Pancreas (tissue), 10 donors: ENCODE results near the gene CALCOCO1. TPM values are rescaled to one million over a fixed set of nuclear protein-coding genes. Genes with fewer than 3 reads are reported as not detected.
A peak's percentile ranks its signal among the peaks of the same experiment; 100 is the strongest.

ENCODE experiments used
- ATAC-seq, 4 donors: fragments of 200-7000 bp; cut with Tn5 transposase; one replicate each; pipeline versions ENCODE4 v1.8.0 to v1.9.1; 2020; ENCODE audit warnings: mild to moderate bottlenecking in 4 of 4, moderate library complexity in 4 of 4
- DNase-seq, 6 donors: peaks; one replicate each; pipeline ENCODE4 v3.0.0-alpha.2; 2020
- FAIRE-seq: peaks from 2 replicates; lab custom pipeline; 2012; peaks lifted over from hg19 to GRCh38; lab: Jason Lieb, UNC
- H3K27ac ChIP-seq, 4 donors: fragments of 200-600 bp; sonication (generic); 1 replicate in 3 of 4; 2 replicates in 1 of 4; pipeline versions ENCODE4 v1.5.0 to v1.8.0; 2020
- H3K27me3 ChIP-seq, 4 donors: fragments of 200-600 bp; one replicate each; pipeline ENCODE4 v1.8.0; 2021
- H3K36me3 ChIP-seq, 3 donors: fragments of 200-600 bp; sonication (generic) in 1 of 3; one replicate each; pipeline versions ENCODE4 v1.5.0 to v1.8.0; 2020 to 2021
- H3K4me1 ChIP-seq, 3 donors: fragments of 200-600 bp; one replicate each; pipeline ENCODE4 v1.8.0; 2021
- H3K4me3 ChIP-seq, 4 donors: fragments of 200-600 bp; sonication (generic) in 2 of 4; one replicate each; pipeline versions ENCODE4 v1.5.0 to v1.8.0; 2020 to 2021
- H3K9me3 ChIP-seq, 4 donors: fragments of 200-600 bp; one replicate each; pipeline ENCODE4 v1.8.0; 2021
- CTCF ChIP-seq, 4 donors: fragments of 200-600 bp; sonication (generic) in 3 of 4; IDR thresholded peaks; one replicate each; pipeline versions ENCODE4 v1.5.0 to v1.8.0; 2021; ENCODE audit warnings: antibody characterized with exemption in 4 of 4
- WGBS, 2 donors: extraction: QIAGEN DNeasy Blood & Tissue Kit; methylation state at CpG; one replicate each; pipeline ENCODE4 v1.1.7; 2013; 5-methylcytosine and 5-hydroxymethylcytosine counted together
- intact Hi-C, 3 donors: fragments of 100-400 bp; cut with DNase I; formaldehyde crosslinking; loops; one replicate each; pipeline versions ENCODE4 v1.11.1 to v1.14.2; 2022
- polyA plus RNA-seq, 2 donors: library from polyadenylated mRNA; stranded (reverse); fragments of 200-250 nt; gene quantifications; one replicate each; pipeline ENCODE4 v1.2.3, GENCODE V29; 2013
- total RNA-seq, 6 donors: library from RNA; stranded (reverse); fragmentation: NEBNext Ultra II Directional in 4 of 6; extraction: Animal tissue kit (Norgen Biotek cat#: 25700) in 4 of 6; gene quantifications; one replicate each; pipeline versions ENCODE4 v1.2.1 to v1.2.4, GENCODE V29; 2021 to 2023
- donor health status: healthy with polysubstance abuse.
- donor health status: DM: no; HTN: no; CAD: no; lungs with moderate emphysema.
- donor health status: DM: no; HTN: no; CAD: no.
- donor health status: control.
- donor health status: control.
- donor health status: Bipolar disorder and iron deficiency.
- donor health status: DM: yes; HTN: yes; CAD: no.
- donor health status: DM: no; HTN: no; CAD: no.
- donor health status: DM: no; HTN: no; CAD: no.
- donor health status: DM: yes; HTN: yes; CAD: no.

CALCOCO1 gene
- total and polyA plus RNA-seq, 8 donors, result 28.2 to 103 (median 75.2) TPM

GRCh38 chr12:53740130-53740491 lies 12.9 kb upstream of the CALCOCO1 start:
- no peak for ATAC-seq
- no peak for FAIRE-seq

GRCh38 chr12:53739214-53740129 lies 12.2 kb upstream of the CALCOCO1 start:
- no peak for TF ChIP-seq CTCF (IDR thresholded peaks at IDR 0.05)
- WGBS, 2 donors, result 10 to 11% methylated on average over 50 of the region's 50 CpGs
- H3K4me1 ChIP-seq, result peaks cover 0 to 12% (median 0%) of the 10 kb centered on the region in 3 donors
- no peaks in the 10 kb centered on the region for H3K36me3 ChIP-seq
- peaks cover 0 to 10% (median 3%) of the 10 kb centered on the region in 4 donors for H3K27me3 ChIP-seq
- no peaks in the 10 kb centered on the region for H3K9me3 ChIP-seq
- no peak for DNase-seq
- no peak for ATAC-seq
- peak overlapping the region in 1 of 4 donors; percentile 10 for H3K4me3 ChIP-seq
- no peak for FAIRE-seq
- intact Hi-C loops, result no loop called here
- no peak overlapping the region for H3K27ac ChIP-seq

More at GRCh38 chr12:53740130-53740491, 12.9 kb upstream of the CALCOCO1 start:
- WGBS, 2 donors, result 59 to 66% methylated on average over 3 of the region's 3 CpGs
- Histone ChIP-seq H3K36me3 (no peaks in the 10 kb centered on the region), H3K27ac (no peak overlapping the region), H3K9me3 (no peaks in the 10 kb centered on the region), H3K27me3 (peaks cover 0 to 10% (median 3%) of the 10 kb centered on the region in 4 donors), H3K4me1 (peaks cover 0 to 12% (median 0%) of the 10 kb centered on the region in 3 donors), H3K4me3 (peak overlapping the region in 1 of 4 donors; percentile 10)
- TF ChIP-seq CTCF (IDR thresholded peaks at IDR 0.05), result no peak
- intact Hi-C loops, result no loop called here
- no peak for DNase-seq

GRCh38 chr12:53738406-53739213 lies 11.4 kb upstream of the CALCOCO1 start:
- Histone ChIP-seq H3K27ac (no peak overlapping the region), H3K4me3 (peak overlapping the region in 1 of 4 donors; percentile 10)

GRCh38 chr12:53737951-53738405 lies 10.7 kb upstream of the CALCOCO1 start:
- H3K36me3 ChIP-seq, result no peaks in the 10 kb centered on the region
- intact Hi-C loops, result no loop called here
- no peak for ATAC-seq
- no peaks in the 10 kb centered on the region for H3K9me3 ChIP-seq
- DNase-seq, result no peak
- H3K4me3 ChIP-seq, result no peak overlapping the region
- 72 to 78% methylated on average over 14 of the region's 14 CpGs for WGBS, 2 donors
- no peak overlapping the region for H3K27ac ChIP-seq
- no peak for FAIRE-seq
- no peak for TF ChIP-seq CTCF (IDR thresholded peaks at IDR 0.05)
- peaks cover 0 to 10% (median 1%) of the 10 kb centered on the region in 4 donors for H3K27me3 ChIP-seq
- peaks cover 0 to 12% (median 0%) of the 10 kb centered on the region in 3 donors for H3K4me1 ChIP-seq

More at GRCh38 chr12:53738406-53739213, 11.4 kb upstream of the CALCOCO1 start:
- ATAC-seq, result peak in 2 of 4 donors; percentile 46 to 66
- intact Hi-C loops, result no loop called here
- WGBS, 2 donors, result 26 to 28% methylated on average over 30 to 32 of the region's 32 CpGs
- Histone ChIP-seq H3K4me1 (peaks cover 0 to 12% (median 0%) of the 10 kb centered on the region in 3 donors), H3K9me3 (no peaks in the 10 kb centered on the region), H3K27me3 (peaks cover 0 to 10% (median 3%) of the 10 kb centered on the region in 4 donors), H3K36me3 (no peaks in the 10 kb centered on the region)
- TF ChIP-seq CTCF (IDR thresholded peaks at IDR 0.05), result no peak
- no peak for DNase-seq
- no peak for FAIRE-seq
